Measurements from ENCODE around the gene LARGE1.

Gene LARGE1

DNA sequence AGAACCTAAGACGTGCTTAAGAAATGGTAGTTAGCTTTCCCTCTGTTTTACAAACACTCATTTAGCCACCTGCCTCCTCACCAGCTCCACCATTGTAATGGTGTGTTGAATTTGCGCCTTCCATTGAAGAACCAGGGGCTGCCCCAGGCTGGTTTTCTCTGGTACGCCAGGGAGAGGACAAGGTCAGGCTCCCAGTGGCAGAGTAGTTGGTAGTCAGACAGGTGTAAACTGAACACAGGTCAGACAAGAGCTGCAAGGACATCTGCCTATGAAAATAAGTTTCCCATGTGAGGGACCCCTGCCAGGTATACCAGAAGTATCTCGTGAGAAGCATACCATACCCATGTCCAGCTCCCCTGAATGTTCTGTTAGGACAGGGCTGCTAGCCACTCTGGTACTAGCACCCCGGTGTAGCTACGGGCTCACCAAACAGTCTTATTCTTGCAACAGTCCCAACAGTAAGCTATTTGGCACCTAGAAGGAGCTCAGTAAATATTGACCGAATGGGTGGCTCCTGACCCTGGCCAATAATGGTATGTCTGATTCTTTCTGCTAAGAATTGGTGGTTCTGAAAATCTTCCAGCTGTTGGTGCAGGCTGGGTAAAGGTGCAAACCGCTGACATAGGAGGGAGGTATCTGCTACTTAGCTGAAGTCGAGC is 359.0 kb downstream of the LARGE1 start:
- no peaks in the 10 kb centered on the region for H3K4me1 ChIP-seq
- TF ChIP-seq, protein P1, sequence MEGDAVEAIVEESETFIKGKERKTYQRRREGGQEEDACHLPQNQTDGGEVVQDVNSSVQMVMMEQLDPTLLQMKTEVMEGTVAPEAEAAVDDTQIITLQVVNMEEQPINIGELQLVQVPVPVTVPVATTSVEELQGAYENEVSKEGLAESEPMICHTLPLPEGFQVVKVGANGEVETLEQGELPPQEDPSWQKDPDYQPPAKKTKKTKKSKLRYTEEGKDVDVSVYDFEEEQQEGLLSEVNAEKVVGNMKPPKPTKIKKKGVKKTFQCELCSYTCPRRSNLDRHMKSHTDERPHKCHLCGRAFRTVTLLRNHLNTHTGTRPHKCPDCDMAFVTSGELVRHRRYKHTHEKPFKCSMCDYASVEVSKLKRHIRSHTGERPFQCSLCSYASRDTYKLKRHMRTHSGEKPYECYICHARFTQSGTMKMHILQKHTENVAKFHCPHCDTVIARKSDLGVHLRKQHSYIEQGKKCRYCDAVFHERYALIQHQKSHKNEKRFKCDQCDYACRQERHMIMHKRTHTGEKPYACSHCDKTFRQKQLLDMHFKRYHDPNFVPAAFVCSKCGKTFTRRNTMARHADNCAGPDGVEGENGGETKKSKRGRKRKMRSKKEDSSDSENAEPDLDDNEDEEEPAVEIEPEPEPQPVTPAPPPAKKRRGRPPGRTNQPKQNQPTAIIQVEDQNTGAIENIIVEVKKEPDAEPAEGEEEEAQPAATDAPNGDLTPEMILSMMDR (IDR thresholded peaks at IDR 0.05; ENCODE audit: low read depth, low read length) = no peak

GRCh38 chr22:33557836-33558235 is 362.4 kb downstream of the LARGE1 start:
- DNase-seq = no peak
- no peak overlapping the region for H3K4me3 ChIP-seq (ENCODE audit: low read depth, low read length)
- no peaks in the 10 kb centered on the region for H3K36me3 ChIP-seq
- no peaks in the 10 kb centered on the region; the same call in 1 of the 2 replicates for H3K9me3 ChIP-seq
- H3K27me3 ChIP-seq = no peaks in the 10 kb centered on the region
- TF ChIP-seq, protein P1 (IDR thresholded peaks at IDR 0.05; ENCODE audit: low read depth, low read length) = no peak
- no peaks in the 10 kb centered on the region for H3K4me1 ChIP-seq

More for the DNA sequence above, 359.0 kb downstream of the LARGE1 start:
- DNase-seq = no peak
- Histone ChIP-seq H3K9me3 (no peaks in the 10 kb centered on the region; the same call in 1 of the 2 replicates), H3K4me3 (ENCODE audit: low read depth, low read length) (no peak overlapping the region), H3K36me3 (no peaks in the 10 kb centered on the region), H3K27me3 (no peaks in the 10 kb centered on the region)

DNA sequence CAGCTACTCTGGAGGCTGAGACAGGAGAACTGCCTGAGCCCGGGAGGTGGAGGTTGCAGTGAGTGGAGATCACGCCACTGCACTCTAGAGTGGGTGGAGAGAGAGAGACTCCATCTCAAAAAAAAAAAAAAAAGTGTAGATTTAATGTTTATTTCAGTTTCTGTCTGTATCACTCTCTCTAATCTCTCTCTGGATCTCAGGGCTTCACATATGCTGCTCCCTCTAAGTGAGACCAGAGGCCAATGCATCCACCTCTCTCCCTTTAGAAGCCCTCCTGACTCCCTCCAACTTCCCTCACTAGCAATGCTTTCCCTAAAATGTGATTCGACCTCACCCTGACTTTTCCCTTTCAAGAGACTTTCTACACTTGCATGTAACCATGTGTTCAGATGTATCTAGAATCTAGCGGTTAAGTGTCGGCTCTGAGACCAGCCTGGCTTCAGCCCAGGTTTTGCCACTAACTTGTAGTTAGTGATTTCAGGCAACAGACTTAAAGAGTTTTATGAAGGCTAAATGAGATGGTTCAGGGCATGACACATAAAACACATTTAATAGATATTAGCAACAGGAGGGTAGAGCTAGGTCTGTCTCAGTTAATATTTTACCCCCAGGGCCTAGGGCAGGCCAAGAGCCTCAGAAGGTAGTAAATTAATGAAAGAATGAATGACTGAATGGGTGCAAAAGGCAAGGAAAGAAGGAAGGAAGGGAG is 364.3 kb downstream of the LARGE1 start:
- no peaks in the 10 kb centered on the region for H3K36me3 ChIP-seq
- TF ChIP-seq, protein P1 (IDR thresholded peaks at IDR 0.05; ENCODE audit: low read depth, low read length) = no peak
- no peaks in the 10 kb centered on the region for H3K4me1 ChIP-seq
- H3K27me3 ChIP-seq = no peaks in the 10 kb centered on the region
- DNase-seq = no peak
- H3K9me3 ChIP-seq = no peaks in the 10 kb centered on the region; the same call in 1 of the 2 replicates
- H3K4me3 ChIP-seq (ENCODE audit: low read depth, low read length) = no peak overlapping the region

GRCh38 chr22:33553493-33553892 is 366.8 kb downstream of the LARGE1 start:
- no peaks in the 10 kb centered on the region for H3K36me3 ChIP-seq
- H3K9me3 ChIP-seq = no peaks in the 10 kb centered on the region; the same call in 1 of the 2 replicates
- no peaks in the 10 kb centered on the region for H3K4me1 ChIP-seq
- H3K27me3 ChIP-seq = no peaks in the 10 kb centered on the region
- no peak overlapping the region for H3K4me3 ChIP-seq (ENCODE audit: low read depth, low read length)
- DNase-seq = no peak
- TF ChIP-seq, protein P1 (IDR thresholded peaks at IDR 0.05; ENCODE audit: low read depth, low read length) = no peak

DNA sequence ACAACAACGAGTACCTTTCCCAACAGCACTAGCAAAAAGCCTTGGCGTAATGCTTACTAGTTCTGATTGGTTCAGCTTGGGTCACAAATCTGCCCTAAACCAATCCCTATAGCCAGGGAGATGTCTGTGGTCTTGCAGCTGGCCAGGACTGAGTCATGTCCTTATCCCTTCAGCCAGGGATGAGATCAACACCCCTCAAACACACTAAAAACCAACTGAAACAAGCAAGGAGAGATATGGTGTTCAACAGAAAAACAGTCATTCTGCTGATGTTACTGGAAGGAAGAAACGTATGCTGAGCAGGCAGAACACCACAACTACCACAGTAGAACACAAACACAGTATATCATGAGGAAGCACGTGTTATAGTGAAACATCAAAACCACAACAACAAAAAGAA is 375.6 kb downstream of the LARGE1 start:
- no peaks in the 10 kb centered on the region for H3K4me1 ChIP-seq
- no peaks in the 10 kb centered on the region for H3K36me3 ChIP-seq
- no peak overlapping the region for H3K4me3 ChIP-seq (ENCODE audit: low read depth, low read length)
- H3K27me3 ChIP-seq = no peaks in the 10 kb centered on the region
- no peak for DNase-seq
- TF ChIP-seq, protein P1 (IDR thresholded peaks at IDR 0.05; ENCODE audit: low read depth, low read length) = no peak
- no peaks in the 10 kb centered on the region; the same call in none of the 2 replicates for H3K9me3 ChIP-seq

GRCh38 chr22:33542722-33543121 is 377.6 kb downstream of the LARGE1 start:
- TF ChIP-seq, protein P1 (IDR thresholded peaks at IDR 0.05; ENCODE audit: low read depth, low read length) = no peak
- H3K4me3 ChIP-seq (ENCODE audit: low read depth, low read length) = no peak overlapping the region
- H3K9me3 ChIP-seq = no peaks in the 10 kb centered on the region; the same call in none of the 2 replicates
- no peak for DNase-seq
- H3K27me3 ChIP-seq = no peaks in the 10 kb centered on the region
- H3K4me1 ChIP-seq = no peaks in the 10 kb centered on the region
- no peaks in the 10 kb centered on the region for H3K36me3 ChIP-seq

Measured in BE2C (cell line).